ENCODE data around the gene CTAG1A.

DNA sequence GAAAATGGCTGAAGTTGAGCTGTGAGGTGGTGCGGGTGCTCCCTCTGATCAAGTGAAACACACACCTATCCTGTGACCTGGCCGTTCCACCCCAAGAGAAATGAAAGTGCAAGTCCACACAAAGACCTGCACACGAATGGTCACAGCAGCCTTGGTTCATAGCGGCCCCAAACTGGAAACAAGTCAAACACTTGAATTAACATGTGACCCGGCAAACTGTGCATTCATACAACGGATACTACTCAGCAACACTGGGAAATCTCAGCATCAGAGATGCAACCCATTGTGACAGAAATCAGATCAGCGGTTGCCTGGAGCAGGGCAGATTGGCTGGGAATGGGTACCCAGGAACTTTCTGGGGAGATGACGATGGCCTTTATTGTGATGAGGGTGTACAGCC is 45.9 kb upstream of the CTAG1A start:
- TF ChIP-seq TAF1 (IDR thresholded peaks at IDR 0.05; ENCODE audit: low read depth, low read length) (no peak), POLR2A (IDR thresholded peaks at IDR 0.05; ENCODE audit: low read depth, low read length) (no peak), POLR2AphosphoS5 (IDR thresholded peaks at IDR 0.05; ENCODE audit: low read depth, low read length) (no peak)

Data from GM12891 (cell line).